HG03460 (cell line): ENCODE results near the gene SREBF2.
"Not testable (repeated sequence)": the region's sequence is repeated elsewhere in the genome, so short reads cannot be mapped to it uniquely, and the experiment has no call there.

Experiments
- ATAC-seq: cut with Tn5 transposase; IDR thresholded peaks from one replicate; pipeline ENCODE4 v1.9.1; 2021; ENCODE audit not compliant: unreplicated experiment

SREBF2 gene

GRCh38 chr22:41841085-41841712 lies 8.3 kb downstream of the SREBF2 start:
- no peak for ATAC-seq

DNA sequence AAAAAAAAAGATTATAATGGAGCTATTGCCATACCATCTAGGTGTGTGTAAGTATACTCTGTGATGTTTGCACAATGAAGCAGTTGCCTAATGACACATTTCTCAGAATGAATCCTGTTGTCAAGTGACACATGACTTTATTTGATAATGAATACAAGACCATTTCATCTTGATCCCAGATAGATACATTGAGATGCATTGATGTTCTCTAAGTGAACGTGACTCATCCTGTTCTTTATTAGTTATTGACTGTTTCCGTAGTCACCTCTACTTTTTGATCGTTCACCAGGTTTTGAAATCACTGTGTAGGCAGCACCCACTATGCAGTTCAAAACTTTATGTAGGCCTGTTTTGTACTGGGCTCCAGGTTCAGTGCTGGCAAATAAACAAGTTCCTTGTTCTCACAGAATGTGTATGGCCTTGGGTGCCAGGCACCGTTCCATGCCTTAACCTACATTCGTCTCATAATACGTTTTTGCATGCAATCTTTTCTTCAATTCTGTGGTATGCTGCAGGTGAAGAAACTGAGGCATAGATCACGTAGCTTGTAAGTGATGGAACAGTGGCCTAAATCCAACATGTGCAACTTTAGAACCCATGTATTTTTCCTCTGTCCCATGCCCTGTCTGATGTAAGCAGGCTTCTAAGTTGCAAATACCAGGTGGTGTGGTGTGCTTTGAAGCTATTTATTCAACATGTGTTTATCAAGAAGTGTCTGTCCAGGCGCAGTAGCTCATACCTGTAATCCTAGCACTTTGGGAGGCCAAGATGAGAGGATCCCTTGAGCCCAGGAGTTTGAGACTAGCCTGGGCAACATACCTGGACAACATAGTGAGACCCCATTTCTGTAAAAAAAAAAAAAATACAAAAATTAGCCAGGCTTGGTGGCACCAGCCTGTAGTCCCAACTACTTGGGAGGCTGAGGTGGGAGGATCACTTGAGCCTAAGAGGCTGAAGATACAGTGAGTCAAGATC lies 10.4 kb downstream of the SREBF2 start:
- no peak for ATAC-seq

GRCh38 chr22:41844036-41844435 lies 11.1 kb downstream of the SREBF2 start:
- no peak for ATAC-seq

- no peak for ATAC-seq
Measured at GRCh38 chr22:41844513-41844912, 11.6 kb downstream of the SREBF2 start.

- ATAC-seq: no peak
Measured at GRCh38 chr22:41845380-41846267, 12.7 kb downstream of the SREBF2 start.

DNA sequence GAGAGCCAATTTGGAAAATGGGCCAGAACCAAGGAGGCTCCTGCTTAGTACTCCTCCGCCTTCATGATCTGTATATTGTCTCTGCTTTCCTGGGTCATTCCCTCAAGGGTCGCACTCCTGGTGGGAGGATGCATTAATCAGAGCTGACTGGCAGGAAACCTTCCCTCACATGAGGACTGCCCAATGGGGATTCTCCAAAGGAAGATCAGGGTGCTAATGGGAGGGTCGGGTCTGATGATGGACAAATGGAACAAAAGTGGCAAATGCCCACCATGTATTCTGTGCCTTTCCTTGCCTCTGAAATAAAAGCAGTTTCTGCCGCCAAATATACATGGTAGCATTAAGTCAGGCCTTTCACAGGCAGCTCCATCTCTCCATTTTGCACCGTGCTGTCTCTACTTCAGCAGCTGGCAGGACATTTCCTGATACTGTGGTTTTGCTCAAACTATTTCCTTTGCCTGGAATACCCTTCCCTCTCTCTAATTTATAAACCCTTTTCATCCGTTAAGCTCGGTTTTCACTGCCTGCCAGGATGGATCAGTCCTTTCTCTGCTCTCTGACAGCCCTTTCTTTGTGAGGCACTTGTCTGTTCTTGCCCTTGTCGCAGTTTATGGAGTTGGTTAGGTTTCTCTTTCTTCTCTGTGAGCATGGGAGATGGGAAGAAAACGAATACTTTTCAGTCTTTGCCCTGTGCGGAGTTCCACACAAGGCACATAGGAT lies 13.5 kb downstream of the SREBF2 start:
- ATAC-seq: no peak

GRCh38 chr22:41847300-41847699 lies 14.4 kb downstream of the SREBF2 start:
- ATAC-seq: no peak

- no peak for ATAC-seq
Measured at GRCh38 chr22:41848468-41848867, 15.6 kb downstream of the SREBF2 start.

- no peak for ATAC-seq
Measured at GRCh38 chr22:41856469-41856868, 23.6 kb downstream of the SREBF2 start.

- no peak for ATAC-seq
Measured at GRCh38 chr22:41857155-41857859, 24.4 kb downstream of the SREBF2 start.

GRCh38 chr22:41857860-41858199 lies 24.9 kb downstream of the SREBF2 start:
- ATAC-seq: no peak

- ATAC-seq: peak; percentile 55
Measured at GRCh38 chr22:41862160-41862529, 29.2 kb downstream of the SREBF2 start.

GRCh38 chr22:41862530-41863266 lies 29.8 kb downstream of the SREBF2 start:
- ATAC-seq: peak; percentile 53

DNA sequence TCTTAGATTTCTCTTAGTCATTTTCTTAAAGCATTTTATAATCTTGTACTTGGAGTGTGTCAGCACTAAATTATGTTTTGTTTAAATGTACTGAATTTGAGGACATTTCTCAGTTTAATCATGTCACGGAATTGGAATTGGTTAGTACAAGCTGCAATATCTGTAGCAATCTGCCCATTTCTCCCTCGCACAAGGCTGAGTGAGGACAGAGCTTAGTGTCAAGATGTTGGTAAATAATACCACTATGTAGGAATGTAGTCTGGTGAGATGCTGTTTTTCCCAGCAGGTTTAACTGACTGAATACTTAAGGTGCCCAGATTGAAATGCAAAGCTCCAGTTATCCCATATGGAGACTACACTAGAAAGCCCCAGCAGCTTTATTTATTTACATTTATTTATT lies 30.6 kb downstream of the SREBF2 start:
- no peak for ATAC-seq

DNA sequence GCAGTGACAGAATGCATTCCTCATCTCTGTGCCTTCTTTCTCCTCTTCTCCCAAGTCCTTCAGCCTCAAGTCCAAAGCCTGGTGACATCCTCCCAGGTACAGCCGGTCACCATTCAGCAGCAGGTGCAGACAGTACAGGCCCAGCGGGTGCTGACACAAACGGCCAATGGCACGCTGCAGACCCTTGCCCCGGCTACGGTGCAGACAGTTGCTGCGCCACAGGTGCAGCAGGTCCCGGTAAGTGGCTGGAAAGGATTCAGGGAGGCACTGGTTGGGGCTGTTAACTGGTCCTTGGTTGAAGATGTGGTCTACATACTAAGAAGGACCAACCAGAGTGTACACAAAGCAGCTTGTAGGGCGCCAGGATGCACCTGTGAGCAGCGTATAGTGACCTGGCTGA lies 35.7 kb downstream of the SREBF2 start:
- no peak for ATAC-seq

DNA sequence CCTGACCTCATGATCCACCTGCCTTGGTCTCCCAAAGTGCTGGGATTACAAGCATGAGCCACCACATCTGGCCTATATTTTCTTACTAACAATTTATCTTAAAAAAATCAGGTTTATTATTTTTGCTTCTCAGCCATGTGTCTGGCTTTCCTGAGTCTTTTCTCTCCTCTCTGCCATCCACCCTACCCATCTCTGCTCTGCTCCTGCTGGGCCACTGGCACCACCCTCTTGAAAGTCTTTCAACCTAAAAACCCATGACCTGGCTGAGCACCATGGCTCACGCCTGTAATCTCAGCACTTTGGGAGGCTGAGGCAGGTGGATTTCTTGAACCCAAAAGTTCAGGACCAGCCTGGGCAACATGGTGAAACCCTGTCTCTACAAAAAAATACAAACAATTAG lies 37.2 kb downstream of the SREBF2 start:
- not testable (repeated sequence) for ATAC-seq

GRCh38 chr22:41870786-41871185 lies 37.9 kb downstream of the SREBF2 start:
- no peak for ATAC-seq

GRCh38 chr22:41873391-41873790 lies 40.5 kb downstream of the SREBF2 start:
- no peak for ATAC-seq

- no peak for ATAC-seq
Measured at GRCh38 chr22:41874090-41874489, 41.2 kb downstream of the SREBF2 start.
